H1 (cell line): Measurements from ENCODE around the gene PCGF3. TPM values are rescaled to one million over a fixed set of nuclear protein-coding genes. Genes with fewer than 3 reads are reported as not detected.

ENCODE experiments used
- CTCF ChIA-PET: fragments of 300-600 bp; sonication (Branson Sonifier 250); formaldehyde crosslinking; loops from one replicate; lab custom pipeline; 2021; ENCODE audit not compliant: partially characterized antibody; lab: Charles Lee
- POLR2A ChIA-PET: fragments of 300-600 bp; sonication (Branson Sonifier 250); formaldehyde crosslinking; loops from one replicate; lab custom pipeline; 2021; ENCODE audit warnings: inconsistent platforms; ENCODE audit not compliant: partially characterized antibody; lab: Charles Lee
- DNase-seq, 2 experiments: peaks; one replicate each; pipeline versions ENCODE4 v3.0.0 to v3.0.0-alpha.2; 2010 to 2022; ENCODE audit warnings: low spot score in 2 of 2, low read depth in 1 of 2, mixed read lengths in 1 of 2
- FAIRE-seq: peaks from 2 replicates; lab custom pipeline; 2011; peaks lifted over from hg19 to GRCh38; lab: Jason Lieb, UNC
- H2AFZ ChIP-seq: 2 replicates; pipeline ENCODE4 v1.8.1; 2012; ENCODE audit warnings: low read length, inconsistent platforms
- H2AK5ac ChIP-seq: 2 replicates; pipeline ENCODE4 v1.6.1; 2013; ENCODE audit warnings: low read depth, low read length
- H2BK120ac ChIP-seq: replicated peaks from 2 replicates; pipeline ENCODE3; 2013; ENCODE audit warnings: low read depth, low read length, inconsistent platforms
- H2BK12ac ChIP-seq: 2 replicates; pipeline ENCODE4 v1.6.1; 2013; ENCODE audit warnings: low read depth, low read length
- H2BK15ac ChIP-seq: 2 replicates; pipeline ENCODE4 v1.6.1; 2013; ENCODE audit warnings: low read length
- H2BK20ac ChIP-seq: 2 replicates; pipeline ENCODE4 v1.6.1; 2013; ENCODE audit warnings: low read length
- H2BK5ac ChIP-seq: 2 replicates; pipeline ENCODE4 v1.6.1; 2013; ENCODE audit warnings: low read depth, low read length
- H3K14ac ChIP-seq: 2 replicates; pipeline ENCODE4 v1.6.1; 2013; ENCODE audit warnings: inconsistent platforms; ENCODE audit not compliant: insufficient read length
- H3K18ac ChIP-seq: 2 replicates; pipeline ENCODE4 v1.6.1; 2013; ENCODE audit warnings: low read length; ENCODE audit errors: extremely low read depth
- H3K23ac ChIP-seq: 2 replicates; pipeline ENCODE4 v1.6.1; 2013; ENCODE audit warnings: inconsistent platforms; ENCODE audit not compliant: insufficient read length
- H3K23me2 ChIP-seq: 2 replicates; pipeline ENCODE4 v1.6.1; 2013; ENCODE audit warnings: low read depth, low read length
- H3K27ac ChIP-seq: 2 replicates; pipeline ENCODE4 v1.6.1; 2011; ENCODE audit warnings: low read depth, low read length, inconsistent platforms
- H3K27me3 ChIP-seq, 4 experiments: replicated peaks in 1 of 4; 1 replicate in 1 of 4; 2 replicates in 3 of 4; pipeline versions ENCODE4 v1.6.1 to v1.8.1; 2011 to 2013; ENCODE audit warnings: low read length in 3 of 4, mild to moderate bottlenecking in 3 of 4, inconsistent platforms in 2 of 4, mixed read lengths in 2 of 4, moderate library complexity in 1 of 4; ENCODE audit not compliant: control insufficient read depth in 3 of 4, insufficient read depth in 3 of 4; ENCODE audit errors: extremely low read depth in 1 of 4
- H3K36me3 ChIP-seq, 4 experiments: 2 replicates each; pipeline versions ENCODE4 v1.6.1 to v1.8.1; 2011 to 2013; ENCODE audit warnings: mild to moderate bottlenecking in 4 of 4, low read length in 3 of 4, moderate library complexity in 2 of 4, control low read depth in 1 of 4, inconsistent platforms in 1 of 4; ENCODE audit not compliant: insufficient read depth in 4 of 4, control insufficient read depth in 2 of 4
- H3K4ac ChIP-seq: replicated peaks from 2 replicates; pipeline ENCODE3; 2013; ENCODE audit warnings: low read length, low read depth, mixed read lengths, inconsistent platforms; ENCODE audit not compliant: insufficient read length
- H3K4me1 ChIP-seq, 4 experiments: replicated peaks in 1 of 4; 1 replicate in 1 of 4; 2 replicates in 3 of 4; pipeline versions ENCODE4 v1.6.1 to v1.8.1; 2011 to 2013; ENCODE audit warnings: low read length in 3 of 4, inconsistent platforms in 2 of 4, mixed read lengths in 1 of 4; ENCODE audit not compliant: insufficient read depth in 4 of 4, control insufficient read depth in 3 of 4
- H3K4me2 ChIP-seq, 2 experiments: 2 replicates each; pipeline versions ENCODE4 v1.6.1 to v1.8.1; 2011 to 2013; ENCODE audit warnings: low read depth in 2 of 2, low read length in 2 of 2, control low read depth in 1 of 2, inconsistent platforms in 1 of 2, mild to moderate bottlenecking in 1 of 2; ENCODE audit not compliant: insufficient read depth in 1 of 2
- H3K4me3 ChIP-seq, 4 experiments: fragments of 200-600, 300-600 bp in 1 of 4; sonication (generic), shearing (Covaris generic), sonication (Bioruptor Twin) in 1 of 4; 2 replicates each; pipeline versions ENCODE4 v1.5.1 to v1.8.1; 2011 to 2016; ENCODE audit warnings: low read length in 4 of 4, low read depth in 3 of 4, control low read depth in 2 of 4, inconsistent platforms in 2 of 4, mild to moderate bottlenecking in 2 of 4, mixed read lengths in 1 of 4, moderate library complexity in 1 of 4; ENCODE audit not compliant: insufficient read depth in 2 of 4; ENCODE audit errors: extremely low read depth in 1 of 4
- H3K56ac ChIP-seq: replicated peaks from 2 replicates; pipeline ENCODE3; 2013; ENCODE audit warnings: low read depth, mild to moderate bottlenecking, mixed read lengths, low read length, inconsistent platforms; ENCODE audit not compliant: insufficient read length
- H3K79me1 ChIP-seq: 2 replicates; pipeline ENCODE4 v1.6.1; 2013; ENCODE audit warnings: low read depth, low read length, control low read depth
- H3K79me2 ChIP-seq, 2 experiments: 2 replicates each; pipeline versions ENCODE4 v1.6.1 to v1.8.1; 2012 to 2013; ENCODE audit warnings: low read length in 2 of 2, mild to moderate bottlenecking in 2 of 2, inconsistent platforms in 1 of 2; ENCODE audit not compliant: insufficient read depth in 2 of 2, control insufficient read depth in 1 of 2
- H3K9ac ChIP-seq, 4 experiments: replicated peaks in 1 of 4; 1 replicate in 1 of 4; 2 replicates in 3 of 4; pipeline versions ENCODE4 v1.6.1 to v1.8.1; 2011 to 2013; ENCODE audit warnings: low read depth in 3 of 4, low read length in 3 of 4, control low read depth in 2 of 4, mild to moderate bottlenecking in 2 of 4, moderate library complexity in 2 of 4, inconsistent platforms in 1 of 4; ENCODE audit errors: extremely low read depth in 1 of 4
- H3K9me3 ChIP-seq, 2 experiments: 2 replicates each; pipeline versions ENCODE4 v1.6.1 to v1.8.1; 2012 to 2013; ENCODE audit warnings: mild to moderate bottlenecking in 2 of 2, moderate library complexity in 2 of 2, control low read depth in 1 of 2, inconsistent platforms in 1 of 2, low read depth in 1 of 2, low read length in 1 of 2, mixed read lengths in 1 of 2; ENCODE audit not compliant: insufficient read depth in 2 of 2
- H4K20me1 ChIP-seq, 2 experiments: replicated peaks in 1 of 2; 2 replicates each; pipeline versions ENCODE3 to v1.8.1; 2011 to 2013; ENCODE audit warnings: inconsistent platforms in 2 of 2, low read length in 2 of 2, mild to moderate bottlenecking in 1 of 2; ENCODE audit not compliant: insufficient read depth in 2 of 2, control insufficient read depth in 1 of 2
- H4K5ac ChIP-seq: 2 replicates; pipeline ENCODE4 v1.6.1; 2013; ENCODE audit warnings: low read length, low read depth, mixed read lengths, inconsistent platforms; ENCODE audit not compliant: insufficient read length
- H4K8ac ChIP-seq: 2 replicates; pipeline ENCODE4 v1.8.0; 2013; ENCODE audit warnings: mild to moderate bottlenecking, moderate library complexity, low read length, inconsistent platforms; ENCODE audit not compliant: insufficient read depth; ENCODE audit errors: extremely low read depth
- H4K91ac ChIP-seq: replicated peaks from 2 replicates; pipeline ENCODE3; 2013; ENCODE audit warnings: low read length, mixed read lengths, inconsistent platforms; ENCODE audit not compliant: insufficient read length
- CBX5 ChIP-seq: fragments of 300-800, 300-1000 bp; sonication (generic); IDR thresholded peaks from 2 replicates; pipeline ENCODE4 v1.7.1; 2016; ENCODE audit warnings: antibody characterized with exemption, low read length, low read depth
- CHD2 ChIP-seq: IDR thresholded peaks from 2 replicates; pipeline ENCODE4 v1.6.1; 2012; ENCODE audit warnings: low read length, improper control_type of control experiment
- E2F6 ChIP-seq: IDR thresholded peaks from 2 replicates; pipeline ENCODE4 v1.6.1; 2012; ENCODE audit warnings: inconsistent platforms
- KDM1A ChIP-seq: fragments of 200-600, 300-600 bp; sonication (generic); IDR thresholded peaks from 2 replicates; pipeline ENCODE4 v1.7.1; 2016; ENCODE audit warnings: mild to moderate bottlenecking, low read length, borderline replicate concordance
- KDM4A ChIP-seq: IDR thresholded peaks from one replicate; pipeline ENCODE4 v1.7.1; 2012; ENCODE audit warnings: low read depth, mild to moderate bottlenecking, moderate library complexity, low read length, inconsistent platforms; ENCODE audit not compliant: severe bottlenecking
- POLR2AphosphoS5 ChIP-seq: IDR thresholded peaks from 2 replicates; pipeline ENCODE4 v1.6.1; 2011; ENCODE audit warnings: low read depth, low read length
- RAD21 ChIP-seq, 2 experiments: IDR thresholded peaks in 1 of 2; conservative IDR thresholded peaks in 1 of 2; 2 replicates each; pipeline ENCODE4 v1.6.1; 2011; ENCODE audit warnings: low read depth in 2 of 2, low read length in 2 of 2, improper control_type of control experiment in 1 of 2, inconsistent platforms in 1 of 2, mild to moderate bottlenecking in 1 of 2, moderate library complexity in 1 of 2
- RXRA ChIP-seq: IDR thresholded peaks from 2 replicates; pipeline ENCODE4 v1.6.1; 2011; ENCODE audit warnings: low read depth, mild to moderate bottlenecking, low read length, moderate library complexity; ENCODE audit not compliant: insufficient read depth
- SP2 ChIP-seq: IDR thresholded peaks from 2 replicates; pipeline ENCODE4 v1.6.1; 2012; ENCODE audit warnings: mild to moderate bottlenecking, low read length, inconsistent platforms
- YY1 ChIP-seq: IDR thresholded peaks from 2 replicates; pipeline ENCODE4 v1.6.1; 2011; ENCODE audit warnings: low read depth, mild to moderate bottlenecking, low read length
- ZNF274 ChIP-seq: IDR thresholded peaks from 2 replicates; pipeline ENCODE4 v1.7.0; 2012; ENCODE audit warnings: low read length, borderline replicate concordance; ENCODE audit errors: extremely low read depth
- WGBS, 2 experiments: shearing (Covaris generic) in 1 of 2; methylation state at CpG; one replicate each; pipeline versions ENCODE4 v1.1.6 to v1.1.7; 2013 to 2015; ENCODE audit warnings: low lambda C conversion rate in 2 of 2, mixed read lengths in 2 of 2, inconsistent platforms in 1 of 2, low coverage in 1 of 2, missing lambda C conversion rate in 1 of 2; ENCODE audit not compliant: insufficient replicate concordance in 2 of 2, insufficient coverage in 1 of 2, insufficient read length in 1 of 2; ENCODE audit errors: extremely low coverage in 1 of 2, missing lambda C conversion rate in 1 of 2; 5-methylcytosine and 5-hydroxymethylcytosine counted together
- polyA plus RNA-seq, 7 experiments: library from polyadenylated mRNA; depleted of rRNA in 3 of 7; stranded (reverse) in 5 of 7; unstranded in 2 of 7; fragments of >200 nt in 5 of 7; fragments of 200-250 nt in 2 of 7; gene quantifications; 1 replicate in 5 of 7; 2 replicates in 1 of 7; 4 replicates in 1 of 7; pipeline versions ENCODE4 v1.2.1 to v1.2.3, GENCODE V29; 2011 to 2013; ENCODE audit warnings: missing spikeins in 2 of 7, mixed read lengths in 2 of 7
- total RNA-seq: library from RNA; stranded (reverse); fragmentation: NEBNext Ultra II Directional; extraction: Animal tissue kit (Norgen Biotek cat#: 25700); gene quantifications from 2 replicates; pipeline ENCODE4 v1.2.1, GENCODE V29; 2021

The PCGF3 gene
- total and polyA plus RNA-seq, 2 of the 8 experiments (the other 6 are each of a cell fraction or from before 2014, with no cell fraction given) = 52.7 to 52.9 TPM

GRCh38 chr4:720111-720860, 14.7 kb downstream of the PCGF3 start:
- no peak overlapping the region for H3K56ac ChIP-seq
- no peak overlapping the region for H3K23ac ChIP-seq
- peaks cover 0 to 76% of the 10 kb centered on the region in 2 experiments; a peak in 3 of 4 replicates for H3K79me2 ChIP-seq
- CTCF ChIA-PET = interaction anchor here (0.8 to 2.8 kb wide), 4 partner anchors 17 to 33 kb away, joined by 3 to 16 read pairs (median 4); no protein-coding TSS in a partner anchor
- H2BK5ac ChIP-seq = no peak overlapping the region
- no peak overlapping the region for H3K18ac ChIP-seq
- WGBS, 2 experiments = 96% methylated on average over 53 of the region's 59 CpGs; no CpG with 5 or more reads in 1 of the 2 experiments
- no peak overlapping the region for H2BK20ac ChIP-seq
- no peak overlapping the region for H4K91ac ChIP-seq
- H4K5ac ChIP-seq = no peak overlapping the region
- H3K9me3 ChIP-seq = no peaks in the 10 kb centered on the region
- no peak overlapping the region for H3K4me2 ChIP-seq
- FAIRE-seq (no peak), DNase-seq (no peak)
- peaks cover 27 to 49% of the 10 kb centered on the region in 2 experiments for H4K20me1 ChIP-seq
- no peak overlapping the region for H2AK5ac ChIP-seq
- H3K79me1 ChIP-seq = peaks cover 31% of the 10 kb centered on the region
- H2BK12ac ChIP-seq = no peak overlapping the region
- H4K8ac ChIP-seq = no peak overlapping the region; the same call in 1 of the 2 replicates
- no peak overlapping the region for H2BK120ac ChIP-seq
- H2AFZ ChIP-seq = no peak overlapping the region
- peaks cover 0 to 9% (median 0%) of the 10 kb centered on the region in 4 experiments; a peak in 2 of 8 replicates for H3K36me3 ChIP-seq
- H3K27ac ChIP-seq = no peak overlapping the region
- H3K4me3 ChIP-seq = no peak overlapping the region
- H3K4me1 ChIP-seq = no peaks in the 10 kb centered on the region
- no peak overlapping the region for H2BK15ac ChIP-seq
- H3K9ac ChIP-seq = no peak overlapping the region
- H3K4ac ChIP-seq = no peak overlapping the region
- H3K27me3 ChIP-seq = no peaks in the 10 kb centered on the region
- H3K23me2 ChIP-seq = no peaks in the 10 kb centered on the region
- no peak overlapping the region for H3K14ac ChIP-seq
- POLR2A ChIA-PET = interaction anchor here (1.0 to 1.7 kb wide), 3 partner anchors 10 to 11 kb away, joined by 3 to 6 read pairs (median 4); no protein-coding TSS in a partner anchor
- no peak for TF ChIP-seq ZNF274
- TF ChIP-seq KDM1A = no peak
- TF ChIP-seq CBX5 = no peak
- TF ChIP-seq E2F6 = no peak
- TF ChIP-seq SP2 = no peak
- no peak for TF ChIP-seq CHD2
- no peak for TF ChIP-seq YY1
- no peak for TF ChIP-seq KDM4A
- TF ChIP-seq RXRA = no peak
- no peak for TF ChIP-seq RAD21 (IDR thresholded peaks at IDR 0.05 in 1 of 2, conservative IDR thresholded peaks at IDR 0.05 in 1 of 2; ENCODE audit: low read depth in 2 of 2, low read length in 2 of 2)
- no peak for TF ChIP-seq POLR2AphosphoS5
